KMS-11 (cell line): ENCODE data around the gene NUDT13.

ENCODE experiments used
- H2AFZ ChIP-seq: fragments of 200-600 bp; sonication (generic); 2 replicates; pipeline ENCODE4 v1.6.1; 2016; ENCODE audit warnings: antibody characterized with exemption, mixed run types, low read depth
- H3K27ac ChIP-seq: fragments of 200-600 bp; sonication (generic); 2 replicates; pipeline ENCODE4 v1.6.1; 2016; ENCODE audit warnings: mild to moderate bottlenecking, mixed run types
- H3K27me3 ChIP-seq: fragments of 200-600 bp; sonication (generic); 2 replicates; pipeline ENCODE4 v1.6.1; 2017; ENCODE audit warnings: mild to moderate bottlenecking, low read depth, mixed run types, moderate library complexity; ENCODE audit not compliant: insufficient read depth
- H3K36me3 ChIP-seq: fragments of 200-600 bp; sonication (generic); 2 replicates; pipeline ENCODE4 v1.6.1; 2017; ENCODE audit warnings: mild to moderate bottlenecking, mixed run types; ENCODE audit not compliant: insufficient read depth
- H3K4me1 ChIP-seq: fragments of 200-600 bp; sonication (generic); 2 replicates; pipeline ENCODE4 v1.6.1; 2016; ENCODE audit warnings: mild to moderate bottlenecking, low read depth, mixed run types; ENCODE audit not compliant: poor library complexity, severe bottlenecking
- H3K4me2 ChIP-seq: fragments of 200-600 bp; sonication (generic); 2 replicates; pipeline ENCODE4 v1.7.0; 2016; ENCODE audit warnings: mild to moderate bottlenecking, mixed run types
- H3K4me3 ChIP-seq: fragments of 200-600 bp; sonication (generic); IDR thresholded peaks from 2 replicates; pipeline ENCODE4 v1.6.1; 2017; ENCODE audit warnings: low read depth, low read length, mixed read lengths; ENCODE audit not compliant: insufficient read depth
- H3K79me2 ChIP-seq: fragments of 200-600 bp; sonication (generic); 2 replicates; pipeline ENCODE4 v1.6.1; 2016; ENCODE audit warnings: low read depth, mixed run types; ENCODE audit not compliant: insufficient read depth
- H3K9ac ChIP-seq: fragments of 200-600 bp; sonication (generic); 2 replicates; pipeline ENCODE4 v1.6.1; 2016; ENCODE audit warnings: mild to moderate bottlenecking, mixed run types
- H4K20me1 ChIP-seq: fragments of 200-600 bp; sonication (generic); 2 replicates; pipeline ENCODE4 v1.6.1; 2016; ENCODE audit warnings: mild to moderate bottlenecking, mixed run types; ENCODE audit not compliant: insufficient read depth
- TF ChIP-seq, protein P1 (sequence below): fragments of 200-600 bp; sonication (generic); conservative IDR thresholded peaks from 2 replicates; pipeline ENCODE4 v1.6.1; 2017; ENCODE audit warnings: low read depth, mild to moderate bottlenecking, antibody characterized with exemption, low read length, moderate library complexity, mixed read lengths

The NUDT13 gene

DNA sequence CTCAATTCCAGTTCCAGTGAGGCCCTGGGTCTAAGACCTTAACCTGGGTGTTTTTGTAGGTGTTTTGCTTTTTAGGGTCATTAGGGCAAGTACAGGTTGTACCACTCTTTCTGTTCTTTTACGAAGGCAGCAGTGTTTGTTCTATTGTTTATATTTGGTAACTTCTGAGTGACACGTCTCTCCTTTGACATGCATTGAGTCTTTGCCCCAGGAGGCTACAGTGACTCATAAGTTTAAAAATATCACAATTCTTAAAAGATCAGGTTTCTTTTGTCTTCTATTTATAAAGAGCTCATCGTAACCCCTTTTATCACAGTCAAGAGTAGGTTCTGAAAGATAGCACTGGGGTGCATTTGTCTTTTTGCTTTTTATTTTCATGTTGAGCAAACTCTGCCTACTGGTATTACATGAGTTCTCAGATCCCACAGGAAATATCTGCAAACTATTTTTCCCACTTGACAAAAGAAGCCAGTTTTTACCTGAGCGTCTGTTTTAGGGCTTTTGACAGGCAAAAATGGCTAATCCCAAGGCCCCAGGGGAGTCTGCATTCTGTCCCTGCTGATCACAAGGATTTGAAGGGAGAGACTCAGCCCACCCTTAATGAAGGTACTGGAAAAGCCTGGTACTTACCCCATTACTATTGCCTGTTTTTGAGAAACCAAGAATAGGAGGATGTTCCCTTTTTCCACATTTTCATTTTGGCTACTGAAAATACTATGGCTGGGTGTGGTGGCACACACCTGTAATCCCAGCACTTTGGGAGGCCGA, 7.9 kb downstream of the NUDT13 start:
- H3K27ac ChIP-seq = peak overlapping the region; percentile 65

DNA sequence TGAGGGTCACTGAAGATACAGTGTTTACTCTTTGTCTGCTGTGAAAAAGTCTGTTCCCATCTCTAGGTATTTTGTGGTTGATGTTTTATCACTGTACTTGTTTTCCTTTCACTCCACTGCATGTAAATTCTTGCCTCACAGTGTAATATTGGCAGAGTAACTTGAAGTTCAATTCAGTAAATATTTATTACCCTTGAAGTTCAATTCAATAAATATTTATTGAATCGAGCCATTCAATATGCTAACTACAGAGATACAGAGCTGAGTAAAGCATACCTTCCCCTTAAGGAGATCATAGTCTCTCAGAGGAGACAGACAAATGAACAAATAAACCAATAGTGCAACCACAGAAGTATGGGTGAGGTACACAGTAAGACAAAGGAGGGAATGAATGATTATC, 9.2 kb downstream of the NUDT13 start:
- Histone ChIP-seq H3K4me3 (no peak overlapping the region), H3K9ac (no peak overlapping the region), H3K36me3 (no peaks in the 10 kb centered on the region), H3K27me3 (no peaks in the 10 kb centered on the region), H3K79me2 (no peaks in the 10 kb centered on the region), H3K4me1 (peaks cover 18% of the 10 kb centered on the region), H3K4me2 (no peak overlapping the region), H4K20me1 (no peaks in the 10 kb centered on the region), H3K27ac (no peak overlapping the region), H2AFZ (no peak overlapping the region)
- TF ChIP-seq, protein P1, sequence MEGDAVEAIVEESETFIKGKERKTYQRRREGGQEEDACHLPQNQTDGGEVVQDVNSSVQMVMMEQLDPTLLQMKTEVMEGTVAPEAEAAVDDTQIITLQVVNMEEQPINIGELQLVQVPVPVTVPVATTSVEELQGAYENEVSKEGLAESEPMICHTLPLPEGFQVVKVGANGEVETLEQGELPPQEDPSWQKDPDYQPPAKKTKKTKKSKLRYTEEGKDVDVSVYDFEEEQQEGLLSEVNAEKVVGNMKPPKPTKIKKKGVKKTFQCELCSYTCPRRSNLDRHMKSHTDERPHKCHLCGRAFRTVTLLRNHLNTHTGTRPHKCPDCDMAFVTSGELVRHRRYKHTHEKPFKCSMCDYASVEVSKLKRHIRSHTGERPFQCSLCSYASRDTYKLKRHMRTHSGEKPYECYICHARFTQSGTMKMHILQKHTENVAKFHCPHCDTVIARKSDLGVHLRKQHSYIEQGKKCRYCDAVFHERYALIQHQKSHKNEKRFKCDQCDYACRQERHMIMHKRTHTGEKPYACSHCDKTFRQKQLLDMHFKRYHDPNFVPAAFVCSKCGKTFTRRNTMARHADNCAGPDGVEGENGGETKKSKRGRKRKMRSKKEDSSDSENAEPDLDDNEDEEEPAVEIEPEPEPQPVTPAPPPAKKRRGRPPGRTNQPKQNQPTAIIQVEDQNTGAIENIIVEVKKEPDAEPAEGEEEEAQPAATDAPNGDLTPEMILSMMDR = no peak

More for the DNA sequence above, 7.9 kb downstream of the NUDT13 start:
- Histone ChIP-seq H2AFZ (no peak overlapping the region), H3K4me1 (peaks cover 18% of the 10 kb centered on the region), H3K79me2 (no peaks in the 10 kb centered on the region), H3K27me3 (no peaks in the 10 kb centered on the region), H3K9ac (peak overlapping the region; percentile 8; the same call in 1 of the 2 replicates), H3K4me2 (peak overlapping the region; percentile 95), H4K20me1 (no peaks in the 10 kb centered on the region), H3K4me3 (no peak overlapping the region), H3K36me3 (no peaks in the 10 kb centered on the region)
- TF ChIP-seq, protein P1 = no peak

DNA sequence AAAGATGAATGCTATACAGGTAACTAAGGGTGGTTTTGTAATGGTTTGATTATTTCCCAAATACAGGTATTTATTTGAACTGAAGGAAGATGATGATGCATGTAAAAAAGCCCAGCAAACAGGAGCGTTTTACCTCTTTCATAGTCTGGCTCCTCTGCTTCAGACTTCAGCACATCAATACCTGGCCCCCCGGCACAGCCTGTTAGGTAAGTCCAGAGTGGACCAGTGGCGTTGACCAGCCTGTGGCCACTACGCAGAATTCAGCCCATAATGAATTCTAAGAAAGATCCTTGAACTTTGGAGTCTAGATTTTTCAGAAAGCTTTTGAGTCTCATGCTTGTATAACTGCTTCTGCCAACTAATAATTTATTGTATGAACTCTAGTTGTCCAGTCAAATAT, 9.7 kb downstream of the NUDT13 start:
- Histone ChIP-seq H3K4me1 (peaks cover 18% of the 10 kb centered on the region), H3K79me2 (no peaks in the 10 kb centered on the region), H3K4me3 (no peak overlapping the region), H3K27ac (no peak overlapping the region), H2AFZ (no peak overlapping the region), H3K9ac (no peak overlapping the region), H4K20me1 (no peaks in the 10 kb centered on the region), H3K27me3 (no peaks in the 10 kb centered on the region), H3K4me2 (no peak overlapping the region), H3K36me3 (no peaks in the 10 kb centered on the region)
- TF ChIP-seq, protein P1 = no peak

DNA sequence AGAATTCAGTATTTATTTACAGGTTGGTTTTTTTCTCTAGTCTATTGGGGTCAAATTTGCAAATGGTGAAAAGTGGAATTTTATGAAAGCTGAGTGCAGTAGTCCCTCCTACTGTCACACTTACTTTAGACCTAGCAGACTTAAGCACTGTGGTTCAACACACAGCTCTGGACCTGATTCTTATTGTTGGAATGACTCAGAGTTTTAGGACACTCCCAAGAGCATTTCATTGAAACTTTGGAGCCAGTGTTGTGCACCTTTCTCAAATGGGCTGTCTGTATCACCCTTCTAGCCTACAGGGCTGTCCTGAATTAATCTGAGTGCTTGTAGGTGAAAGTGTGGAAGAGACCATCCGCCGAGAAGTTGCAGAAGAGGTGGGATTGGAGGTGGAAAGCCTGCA, 16.1 kb downstream of the NUDT13 start:
- Histone ChIP-seq H3K4me1 (no peaks in the 10 kb centered on the region), H3K79me2 (no peaks in the 10 kb centered on the region), H2AFZ (no peak overlapping the region), H3K27me3 (no peaks in the 10 kb centered on the region), H4K20me1 (no peaks in the 10 kb centered on the region), H3K36me3 (no peaks in the 10 kb centered on the region), H3K27ac (no peak overlapping the region), H3K4me3 (no peak overlapping the region), H3K9ac (no peak overlapping the region), H3K4me2 (no peak overlapping the region)
- TF ChIP-seq, protein P1 = no peak
